DMS79 (cell line): ENCODE measurements around the gene ADGRE1.

ENCODE experiments used
- DNase-seq: peaks from one replicate; lab custom pipeline; 2025; lab: John Stamatoyannopoulos, UW

The ADGRE1 gene

GRCh38 chr19:6877766-6878165, 9.6 kb upstream of the ADGRE1 start:
- DNase-seq = no peak

- DNase-seq = no peak
Measured at GRCh38 chr19:6886277-6886897, 992 bp upstream of the ADGRE1 start.

- DNase-seq = no peak
Measured at GRCh38 chr19:6888967-6889366, 1.6 kb downstream of the ADGRE1 start.

- DNase-seq = no peak
Measured at GRCh38 chr19:6890401-6890913, 3.1 kb downstream of the ADGRE1 start.

GRCh38 chr19:6890938-6891337, 3.6 kb downstream of the ADGRE1 start:
- no peak for DNase-seq

- DNase-seq = no peak
Measured at GRCh38 chr19:6891761-6892385, 4.5 kb downstream of the ADGRE1 start.

GRCh38 chr19:6894313-6894712, 6.9 kb downstream of the ADGRE1 start:
- no peak for DNase-seq

- no peak for DNase-seq
Measured at GRCh38 chr19:6903446-6903845, 16.1 kb downstream of the ADGRE1 start.

- DNase-seq = no peak
Measured at GRCh38 chr19:6906559-6907060, 19.2 kb downstream of the ADGRE1 start.

- no peak for DNase-seq
Measured at GRCh38 chr19:6911523-6911922, 24.1 kb downstream of the ADGRE1 start.

GRCh38 chr19:6914321-6914720, 26.9 kb downstream of the ADGRE1 start:
- no peak for DNase-seq

- DNase-seq = no peak
Measured at GRCh38 chr19:6916952-6917351, 29.6 kb downstream of the ADGRE1 start.

GRCh38 chr19:6925386-6925785, 38.0 kb downstream of the ADGRE1 start:
- no peak for DNase-seq

- no peak for DNase-seq
Measured at GRCh38 chr19:6925801-6926751, 38.7 kb downstream of the ADGRE1 start.

- no peak for DNase-seq
Measured at GRCh38 chr19:6930190-6930589, 42.8 kb downstream of the ADGRE1 start.

- DNase-seq = no peak
Measured at GRCh38 chr19:6935069-6935468, 47.7 kb downstream of the ADGRE1 start.

GRCh38 chr19:6935618-6936017, 48.2 kb downstream of the ADGRE1 start:
- DNase-seq = no peak

GRCh38 chr19:6945733-6946132, 58.4 kb downstream of the ADGRE1 start:
- no peak for DNase-seq

GRCh38 chr19:6947745-6948144, 60.4 kb downstream of the ADGRE1 start:
- DNase-seq = no peak

GRCh38 chr19:6948884-6949283, 61.5 kb downstream of the ADGRE1 start:
- no peak for DNase-seq

- no peak for DNase-seq
Measured at GRCh38 chr19:6952956-6953355, 65.6 kb downstream of the ADGRE1 start.

GRCh38 chr19:6955082-6955481, 67.7 kb downstream of the ADGRE1 start:
- no peak for DNase-seq

GRCh38 chr19:6956573-6956972, 69.2 kb downstream of the ADGRE1 start:
- DNase-seq = no peak
